WERI-Rb-1 (cell line): Measurements from ENCODE around the gene LCLAT1.

Experiments used
- DNase-seq: peaks from one replicate; pipeline ENCODE4 v3.0.0-alpha.2; 2020
- H3K27ac ChIP-seq: fragments of 250-450 bp; sonication (Bioruptor Pico); 2 replicates; pipeline ENCODE4 v1.5.1; 2020; ENCODE audit warnings: mild to moderate bottlenecking, moderate library complexity
- H3K27me3 ChIP-seq: fragments of 250-450 bp; sonication (Bioruptor Pico); 2 replicates; pipeline ENCODE4 v1.5.1; 2021; ENCODE audit warnings: mild to moderate bottlenecking, low read depth, moderate library complexity; ENCODE audit not compliant: insufficient read depth, severe bottlenecking
- H3K36me3 ChIP-seq: fragments of 250-450 bp; sonication (Bioruptor Pico); 2 replicates; pipeline ENCODE4 v1.5.1; 2020; ENCODE audit warnings: mild to moderate bottlenecking, moderate library complexity
- H3K4me3 ChIP-seq: 2 replicates; pipeline ENCODE4 v1.5.1; 2011; ENCODE audit warnings: low read depth, mild to moderate bottlenecking, control low read depth, low read length
- H3K9me3 ChIP-seq: fragments of 250-450 bp; sonication (Bioruptor Pico); 2 replicates; pipeline ENCODE4 v1.5.1; 2021; ENCODE audit warnings: mild to moderate bottlenecking, moderate library complexity; ENCODE audit not compliant: severe bottlenecking
- TF ChIP-seq, protein P1 (sequence below): IDR thresholded peaks from 2 replicates; pipeline ENCODE4 v1.5.1; 2011; ENCODE audit warnings: low read depth, mild to moderate bottlenecking, control low read depth, inconsistent platforms, low read length

Gene LCLAT1

DNA sequence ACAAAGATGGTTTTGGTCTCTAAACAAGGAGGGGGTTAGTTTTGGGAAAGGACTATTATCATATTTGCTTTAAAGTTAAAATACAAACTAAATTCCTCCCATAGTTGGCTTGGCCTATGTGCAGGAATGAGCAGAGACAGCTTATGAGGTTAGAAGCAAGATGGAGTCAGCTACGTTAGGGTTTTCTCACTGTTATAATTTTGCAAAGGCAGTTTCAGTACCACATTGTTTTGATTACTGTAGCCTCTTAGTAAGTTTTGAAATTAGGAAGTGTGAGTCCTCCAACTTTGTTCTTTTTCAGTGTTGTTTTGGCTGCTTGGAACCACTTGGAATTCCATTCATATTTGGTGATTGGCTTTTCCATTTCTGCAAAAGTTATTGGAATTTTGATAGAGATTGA is 23.4 kb downstream of the LCLAT1 start:
- H3K27ac ChIP-seq, result no peak overlapping the region
- no peaks in the 10 kb centered on the region for H3K27me3 ChIP-seq
- no peaks in the 10 kb centered on the region for H3K36me3 ChIP-seq
- DNase-seq, result no peak
- TF ChIP-seq, protein P1, sequence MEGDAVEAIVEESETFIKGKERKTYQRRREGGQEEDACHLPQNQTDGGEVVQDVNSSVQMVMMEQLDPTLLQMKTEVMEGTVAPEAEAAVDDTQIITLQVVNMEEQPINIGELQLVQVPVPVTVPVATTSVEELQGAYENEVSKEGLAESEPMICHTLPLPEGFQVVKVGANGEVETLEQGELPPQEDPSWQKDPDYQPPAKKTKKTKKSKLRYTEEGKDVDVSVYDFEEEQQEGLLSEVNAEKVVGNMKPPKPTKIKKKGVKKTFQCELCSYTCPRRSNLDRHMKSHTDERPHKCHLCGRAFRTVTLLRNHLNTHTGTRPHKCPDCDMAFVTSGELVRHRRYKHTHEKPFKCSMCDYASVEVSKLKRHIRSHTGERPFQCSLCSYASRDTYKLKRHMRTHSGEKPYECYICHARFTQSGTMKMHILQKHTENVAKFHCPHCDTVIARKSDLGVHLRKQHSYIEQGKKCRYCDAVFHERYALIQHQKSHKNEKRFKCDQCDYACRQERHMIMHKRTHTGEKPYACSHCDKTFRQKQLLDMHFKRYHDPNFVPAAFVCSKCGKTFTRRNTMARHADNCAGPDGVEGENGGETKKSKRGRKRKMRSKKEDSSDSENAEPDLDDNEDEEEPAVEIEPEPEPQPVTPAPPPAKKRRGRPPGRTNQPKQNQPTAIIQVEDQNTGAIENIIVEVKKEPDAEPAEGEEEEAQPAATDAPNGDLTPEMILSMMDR, result no peak
- H3K4me3 ChIP-seq, result no peak overlapping the region
- H3K9me3 ChIP-seq, result peaks cover 6% of the 10 kb centered on the region

DNA sequence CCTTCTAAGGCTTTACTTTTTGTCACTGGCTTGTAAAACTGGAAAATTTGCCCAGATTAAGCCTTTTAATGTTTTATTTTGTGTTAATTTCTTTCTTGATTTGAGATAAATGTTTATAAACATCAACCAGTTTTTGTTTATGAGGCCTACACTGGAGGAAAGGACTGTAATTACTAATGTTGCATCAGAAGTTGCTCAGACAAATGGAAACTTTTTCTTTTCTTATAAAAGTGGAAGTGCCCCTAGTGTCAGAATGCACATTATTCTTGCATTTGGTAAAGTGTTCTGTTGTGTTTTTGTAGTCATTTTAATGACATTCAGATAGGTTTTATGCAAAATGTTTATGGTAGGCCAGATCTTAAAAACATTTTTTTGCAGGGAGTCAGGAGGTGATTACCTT is 25.3 kb downstream of the LCLAT1 start:
- TF ChIP-seq, protein P1, result no peak
- H3K36me3 ChIP-seq, result no peaks in the 10 kb centered on the region
- no peak for DNase-seq
- no peak overlapping the region for H3K4me3 ChIP-seq
- H3K27ac ChIP-seq, result no peak overlapping the region
- no peaks in the 10 kb centered on the region for H3K27me3 ChIP-seq
- H3K9me3 ChIP-seq, result peaks cover 2% of the 10 kb centered on the region

DNA sequence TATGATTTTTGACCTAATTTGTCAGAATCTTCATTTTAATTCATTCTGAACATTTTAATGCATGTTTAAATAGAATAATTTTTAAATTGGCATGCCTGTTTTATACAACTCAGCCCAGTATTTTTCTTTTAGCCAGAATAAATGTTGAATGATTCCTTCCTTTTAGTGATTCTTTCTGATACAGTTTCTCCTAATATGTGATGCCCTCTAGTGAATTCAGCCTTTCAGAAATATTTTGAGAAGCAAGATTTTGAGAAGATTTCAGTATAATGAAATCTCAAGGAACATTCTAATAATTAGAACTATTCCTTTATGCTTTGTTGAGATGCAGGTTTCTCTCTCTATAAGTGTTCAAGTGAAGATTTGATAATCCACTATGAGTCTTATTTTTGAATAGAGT is 28.5 kb downstream of the LCLAT1 start:
- H3K4me3 ChIP-seq, result no peak overlapping the region
- no peak overlapping the region for H3K27ac ChIP-seq
- H3K36me3 ChIP-seq, result peaks cover 5% of the 10 kb centered on the region
- TF ChIP-seq, protein P1, result no peak
- H3K9me3 ChIP-seq, result no peaks in the 10 kb centered on the region
- DNase-seq, result no peak
- no peaks in the 10 kb centered on the region for H3K27me3 ChIP-seq

DNA sequence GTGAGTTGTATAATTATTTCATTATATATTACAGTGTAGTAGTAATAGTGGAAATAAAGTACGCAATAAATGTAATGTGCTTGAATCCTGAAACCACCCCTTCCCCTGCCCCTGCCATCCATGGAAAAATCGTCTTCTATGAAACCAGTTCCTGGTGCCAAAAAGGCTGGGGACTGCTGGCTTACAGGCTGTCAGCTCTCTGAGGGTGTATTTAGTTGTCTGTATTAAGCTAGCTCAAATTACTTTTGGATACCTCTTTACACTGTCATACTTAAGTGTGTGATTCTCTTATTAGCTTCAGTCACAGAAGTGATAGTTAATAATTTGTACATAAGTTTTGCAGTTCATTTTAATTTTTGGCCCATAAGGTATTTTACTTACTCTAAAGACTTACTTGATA is 29.6 kb downstream of the LCLAT1 start:
- no peaks in the 10 kb centered on the region for H3K9me3 ChIP-seq
- H3K27ac ChIP-seq, result no peak overlapping the region
- H3K27me3 ChIP-seq, result no peaks in the 10 kb centered on the region
- TF ChIP-seq, protein P1, result no peak
- H3K36me3 ChIP-seq, result peaks cover 8% of the 10 kb centered on the region
- DNase-seq, result no peak
- H3K4me3 ChIP-seq, result no peak overlapping the region

DNA sequence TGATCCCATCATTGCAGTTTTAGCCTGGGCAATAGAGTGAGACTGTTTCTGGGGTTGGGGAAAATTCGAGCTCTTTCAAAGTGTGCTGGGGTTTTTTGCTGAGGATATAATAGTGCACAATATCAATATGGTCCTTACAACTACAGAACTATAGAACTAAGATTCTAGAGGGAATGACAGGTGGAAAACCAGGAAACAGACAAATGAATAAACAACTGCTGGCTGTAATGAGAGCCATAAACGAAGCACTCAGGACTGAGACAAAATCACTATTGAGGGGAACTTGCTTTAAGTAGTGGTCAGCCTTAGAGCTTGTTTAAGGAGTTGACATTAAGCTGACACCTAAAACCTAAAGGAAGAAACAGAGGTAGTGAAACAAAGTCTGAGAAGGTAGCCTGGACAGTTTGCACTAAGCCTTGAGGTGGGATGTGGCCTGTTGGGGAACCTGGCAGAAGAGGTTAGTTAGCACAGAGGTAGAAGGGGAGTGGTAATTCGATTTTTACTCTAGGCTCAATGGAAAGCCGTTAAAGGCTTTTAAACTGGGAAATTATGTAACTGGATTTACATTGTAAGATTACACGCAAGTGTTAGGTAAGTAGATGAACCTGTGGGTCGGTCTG is 33.8 kb downstream of the LCLAT1 start:
- H3K4me3 ChIP-seq, result no peak overlapping the region
- H3K27me3 ChIP-seq, result no peaks in the 10 kb centered on the region
- no peak for DNase-seq
- H3K9me3 ChIP-seq, result no peaks in the 10 kb centered on the region
- TF ChIP-seq, protein P1, result no peak
- no peak overlapping the region for H3K27ac ChIP-seq
- peaks cover 8% of the 10 kb centered on the region for H3K36me3 ChIP-seq

DNA sequence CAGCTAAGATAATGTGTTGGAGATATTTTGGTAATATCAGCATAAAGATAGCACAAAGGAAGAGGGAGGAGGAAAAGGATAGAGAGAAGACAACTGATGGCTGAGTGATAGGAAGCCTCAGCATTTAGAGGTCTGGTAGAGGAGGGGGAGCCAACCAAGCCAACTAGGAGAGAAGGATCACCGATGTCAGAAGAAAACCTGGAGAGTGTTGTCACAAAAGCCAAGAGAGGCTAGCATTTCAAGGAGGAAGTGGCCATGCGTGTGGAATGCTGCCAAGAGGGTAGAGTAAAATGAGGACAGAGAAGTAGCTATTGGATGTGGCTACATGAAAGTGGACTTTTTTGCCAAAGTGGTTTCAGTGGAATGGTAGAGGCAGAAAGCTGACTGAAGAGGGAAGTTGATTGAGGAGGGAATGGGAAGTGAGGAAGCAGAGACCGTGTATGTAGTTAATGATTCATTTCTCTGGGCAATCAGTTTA is 34.3 kb downstream of the LCLAT1 start:
- H3K27ac ChIP-seq, result no peak overlapping the region

More for the DNA sequence above, 34.3 kb downstream of the LCLAT1 start:
- peaks cover 8% of the 10 kb centered on the region for H3K36me3 ChIP-seq
- no peak for DNase-seq
- TF ChIP-seq, protein P1, result no peak
- H3K27me3 ChIP-seq, result no peaks in the 10 kb centered on the region
- no peak overlapping the region for H3K4me3 ChIP-seq
- H3K9me3 ChIP-seq, result no peaks in the 10 kb centered on the region
